K562 (cell line): ENCODE data around the gene ATXN10. TPM values are rescaled to one million over a fixed set of nuclear protein-coding genes. Genes with fewer than 3 reads are reported as not detected.

Experiments used
- ATAC-seq: fragments of 200-7000 bp; cut with Tn5 transposase; 3 replicates; pipeline ENCODE4 v1.9.1; 2020; ENCODE audit warnings: moderate library complexity
- BruUV-seq: library from RNA; stranded (reverse); fragments of 400-500 nt; replicated peaks from 2 replicates; lab custom pipeline; 2021; lab: Mats Ljungman, UMichigan
- CTCF ChIA-PET: fragments of 300-600 bp; formaldehyde crosslinking; extraction: SDS; loops from one replicate; lab custom pipeline; 2021; ENCODE audit warnings: low intra/inter-chr PET ratio; lab: Yijun Ruan, JAX
- POLR2A ChIA-PET: fragments of 300-600, 350-650 bp; sonication (Branson Sonifier 250); formaldehyde crosslinking; extraction: SDS; loops from one replicate; lab custom pipeline; 2021; ENCODE audit warnings: antibody characterized with exemption, inconsistent platforms; lab: Yijun Ruan, JAX
- DNase-seq, 4 experiments: peaks; one replicate each; pipeline versions ENCODE4 v3.0.0 to v3.0.0-alpha.2; 2011 to 2018; ENCODE audit warnings: low spot score in 3 of 4, mixed read lengths in 3 of 4; ENCODE audit errors: extremely low read depth in 1 of 4
- FAIRE-seq: peaks from 2 replicates; lab custom pipeline; 2011; peaks lifted over from hg19 to GRCh38; lab: Jason Lieb, UNC
- H2AFZ ChIP-seq: 2 replicates; pipeline ENCODE4 v1.6.0; 2011; ENCODE audit warnings: low read depth, low read length, control low read depth, inconsistent platforms
- H3K27ac ChIP-seq: fragments of 200-600 bp; 3 replicates; pipeline ENCODE4 v1.8.0; 2011; ENCODE audit warnings: low read depth, mild to moderate bottlenecking, control low read depth, inconsistent platforms, low read length, moderate library complexity, mixed read lengths; ENCODE audit errors: extremely low read depth
- H3K27me3 ChIP-seq, 2 experiments: fragments of 300-600 bp in 1 of 2; 2 replicates in 1 of 2; 3 replicates in 1 of 2; pipeline versions ENCODE4 v1.6.0 to v1.8.0; 2011; ENCODE audit warnings: inconsistent platforms in 2 of 2, low read length in 2 of 2, mild to moderate bottlenecking in 1 of 2, mixed read lengths in 1 of 2, moderate library complexity in 1 of 2; ENCODE audit not compliant: control insufficient read depth in 2 of 2, insufficient read depth in 2 of 2
- H3K36me3 ChIP-seq: fragments of 300-600 bp; 3 replicates; pipeline ENCODE4 v1.8.0; 2011; ENCODE audit warnings: mild to moderate bottlenecking, low read length, inconsistent platforms; ENCODE audit not compliant: control insufficient read depth, insufficient read depth
- H3K4me1 ChIP-seq, 2 experiments: fragments of 200-600 bp in 1 of 2; replicated peaks in 1 of 2; 2 replicates in 1 of 2; 3 replicates in 1 of 2; pipeline versions ENCODE4 v1.5.1 to v1.8.0; 2011; ENCODE audit warnings: inconsistent platforms in 2 of 2, low read length in 2 of 2, mild to moderate bottlenecking in 1 of 2, mixed read lengths in 1 of 2, moderate library complexity in 1 of 2; ENCODE audit not compliant: control insufficient read depth in 2 of 2, insufficient read depth in 2 of 2
- H3K4me2 ChIP-seq: 2 replicates; pipeline ENCODE4 v1.6.1; 2011; ENCODE audit warnings: low read length, control low read depth, inconsistent platforms, mixed read lengths; ENCODE audit not compliant: insufficient read depth
- H3K4me3 ChIP-seq: fragments of 200-600 bp; sonication (generic), shearing (Covaris generic); 2 replicates; pipeline ENCODE4 v1.5.1; 2016; ENCODE audit warnings: control low read depth, inconsistent platforms
- H3K79me2 ChIP-seq: fragments of 200-600 bp; 3 replicates; pipeline ENCODE4 v1.8.0; 2011; ENCODE audit warnings: low read length, inconsistent platforms; ENCODE audit not compliant: control insufficient read depth, insufficient read depth
- H3K9ac ChIP-seq, 2 experiments: 2 replicates each; pipeline versions ENCODE4 v1.6.0 to v1.6.1; 2011; ENCODE audit warnings: low read depth in 2 of 2, low read length in 2 of 2, control low read depth in 1 of 2, inconsistent platforms in 1 of 2, mild to moderate bottlenecking in 1 of 2, mixed read lengths in 1 of 2; ENCODE audit not compliant: insufficient read depth in 1 of 2
- H3K9me1 ChIP-seq: one replicate; pipeline ENCODE4 v1.6.0; 2011; ENCODE audit warnings: inconsistent platforms, mild to moderate bottlenecking, low read length, moderate library complexity; ENCODE audit not compliant: control insufficient read depth, insufficient read depth
- H3K9me3 ChIP-seq: replicated peaks from 2 replicates; pipeline ENCODE4 v1.5.1; 2011; ENCODE audit warnings: low read depth, low read length, inconsistent platforms; ENCODE audit not compliant: control insufficient read depth, insufficient read depth
- H4K20me1 ChIP-seq: replicated peaks from 2 replicates; pipeline ENCODE4 v1.6.1; 2011; ENCODE audit warnings: low read length, inconsistent platforms, mixed read lengths; ENCODE audit not compliant: control insufficient read depth, insufficient read depth
- BDP1 ChIP-seq: IDR thresholded peaks from 3 replicates; pipeline ENCODE4 v1.6.1; 2011; ENCODE audit not compliant: insufficient read length, insufficient read depth
- FOXK1 ChIP-seq: sonication (generic); formaldehyde crosslinking; IDR thresholded peaks from 2 replicates; pipeline ENCODE4 v1.8.0; 2022; ENCODE audit warnings: missing genetic modification reagents, mild to moderate bottlenecking, borderline replicate concordance
- HMGXB4 ChIP-seq: sonication (generic); formaldehyde crosslinking; IDR thresholded peaks from 2 replicates; pipeline ENCODE4 v1.8.1; 2023; ENCODE audit warnings: mild to moderate bottlenecking, missing genetic modification reagents
- KHSRP ChIP-seq: fragments of 450-650 bp; IDR thresholded peaks from 2 replicates; pipeline ENCODE4 v1.6.1; 2017
- NELFE ChIP-seq: IDR thresholded peaks from 2 replicates; pipeline ENCODE4 v1.6.1; 2011; ENCODE audit warnings: mild to moderate bottlenecking; ENCODE audit not compliant: insufficient read depth, insufficient read length
- NFIC ChIP-seq: fragments of 450-650 bp; IDR thresholded peaks from 2 replicates; pipeline ENCODE4 v1.6.1; 2017; ENCODE audit warnings: mild to moderate bottlenecking, inconsistent platforms
- RAD51 ChIP-seq: fragments of 450-650 bp; IDR thresholded peaks from 2 replicates; pipeline ENCODE4 v1.7.1; 2016; ENCODE audit warnings: low read depth, mild to moderate bottlenecking, borderline replicate concordance
- RNF219 ChIP-seq: fragments of 250-450 bp; sonication (Bioruptor Pico); IDR thresholded peaks from 2 replicates; pipeline ENCODE4 v1.5.0; 2022; ENCODE audit warnings: mild to moderate bottlenecking
- SAP30 ChIP-seq: fragments of 200-600 bp; sonication (generic); IDR thresholded peaks from 2 replicates; pipeline ENCODE4 v1.6.1; 2012; ENCODE audit warnings: borderline replicate concordance, low read depth, mild to moderate bottlenecking, moderate library complexity, low read length, control low read depth, inconsistent platforms; ENCODE audit not compliant: insufficient read depth, poor library complexity, severe bottlenecking
- TEAD1 ChIP-seq, 2 experiments: fragments of 450-650 bp in 1 of 2; sonication (generic) in 1 of 2; formaldehyde crosslinking; IDR thresholded peaks; 2 replicates each; pipeline versions ENCODE4 v1.4.0 to v1.8.0; 2020 to 2022; ENCODE audit warnings: mild to moderate bottlenecking in 2 of 2, missing genetic modification reagents in 1 of 2
- THAP7 ChIP-seq: fragments of 250-450 bp; sonication (Bioruptor Pico); IDR thresholded peaks from 2 replicates; pipeline ENCODE4 v1.5.0; 2021
- TOE1 ChIP-seq, 2 experiments: fragments of 450-650 bp in 1 of 2; sonication (generic) in 1 of 2; formaldehyde crosslinking in 1 of 2; IDR thresholded peaks; 2 replicates each; pipeline versions ENCODE4 v1.7.1 to v1.8.0; 2016 to 2022; ENCODE audit warnings: borderline replicate concordance in 2 of 2, mild to moderate bottlenecking in 2 of 2, antibody characterized with exemption in 1 of 2, inconsistent platforms in 1 of 2, low read depth in 1 of 2, missing genetic modification reagents in 1 of 2, moderate library complexity in 1 of 2
- ZNF324 ChIP-seq: fragments of 250-450 bp; sonication (Bioruptor Pico); IDR thresholded peaks from 2 replicates; pipeline ENCODE4 v1.4.0; 2020; ENCODE audit warnings: mild to moderate bottlenecking
- ZNF551 ChIP-seq: fragments of 250-450 bp; sonication (Bioruptor Pico); IDR thresholded peaks from 2 replicates; pipeline ENCODE4 v1.5.0; 2021; ENCODE audit warnings: mild to moderate bottlenecking, moderate library complexity
- ZNF77 ChIP-seq: fragments of 250-450 bp; sonication (Bioruptor Pico); IDR thresholded peaks from 2 replicates; pipeline ENCODE4 v1.5.0; 2020
- WGBS: fragments of 100-300 bp; shearing (Covaris generic); methylation state at CpG from one replicate; pipeline ENCODE4 v1.1.6; 2016; ENCODE audit warnings: low coverage, mixed read lengths; ENCODE audit not compliant: insufficient coverage; ENCODE audit errors: missing lambda C conversion rate; 5-methylcytosine and 5-hydroxymethylcytosine counted together
- in situ Hi-C: fragments of 300-500 bp; cut with MboI; formaldehyde crosslinking; loops from 4 replicates; pipeline ENCODE4 v1.15.0; 2018; ENCODE audit warnings: inconsistent platforms, mixed read lengths
- intact Hi-C: fragments of 100-400 bp; cut with micrococcal nuclease; formaldehyde crosslinking; loops from 2 replicates; pipeline ENCODE4 v1.14.2; 2022
- polyA plus RNA-seq, 8 experiments: library from polyadenylated mRNA; depleted of rRNA in 4 of 8; stranded (reverse) in 5 of 8; unstranded in 3 of 8; fragments of >200 nt; fragmentation: Nextera tagmentation in 2 of 8; fragmentation: Illumina TruSeq in 1 of 8; extraction: Ambion mirVana in 2 of 8; extraction: Trizol in 1 of 8; gene quantifications; 2 replicates each; pipeline versions ENCODE4 v1.2.1 to v1.2.3, GENCODE V29; 2011 to 2014; ENCODE audit warnings: inconsistent platforms in 1 of 8, missing spikeins in 1 of 8
- total RNA-seq, 7 experiments: library from RNA; depleted of rRNA in 6 of 7; stranded (reverse); fragments of >200 nt in 6 of 7; fragmentation: Illumina TruSeq in 2 of 7; extraction: Trizol in 2 of 7; gene quantifications; 2 replicates each; pipeline versions ENCODE4 v1.2.1 to v1.2.3, GENCODE V29; 2011 to 2021; ENCODE audit warnings: low replicate concordance in 1 of 7
- TF ChIP-seq, protein P1 (sequence below): sonication (generic); formaldehyde crosslinking; IDR thresholded peaks from 2 replicates; pipeline ENCODE4 v1.5.0; 2020; ENCODE audit warnings: missing genetic modification reagents

Gene ATXN10
- total and polyA plus RNA-seq, 9 of the 15 experiments (the other 6 are each of a cell fraction or from before 2014, with no cell fraction given): 11.5 to 190 (median 33.6) TPM

DNA sequence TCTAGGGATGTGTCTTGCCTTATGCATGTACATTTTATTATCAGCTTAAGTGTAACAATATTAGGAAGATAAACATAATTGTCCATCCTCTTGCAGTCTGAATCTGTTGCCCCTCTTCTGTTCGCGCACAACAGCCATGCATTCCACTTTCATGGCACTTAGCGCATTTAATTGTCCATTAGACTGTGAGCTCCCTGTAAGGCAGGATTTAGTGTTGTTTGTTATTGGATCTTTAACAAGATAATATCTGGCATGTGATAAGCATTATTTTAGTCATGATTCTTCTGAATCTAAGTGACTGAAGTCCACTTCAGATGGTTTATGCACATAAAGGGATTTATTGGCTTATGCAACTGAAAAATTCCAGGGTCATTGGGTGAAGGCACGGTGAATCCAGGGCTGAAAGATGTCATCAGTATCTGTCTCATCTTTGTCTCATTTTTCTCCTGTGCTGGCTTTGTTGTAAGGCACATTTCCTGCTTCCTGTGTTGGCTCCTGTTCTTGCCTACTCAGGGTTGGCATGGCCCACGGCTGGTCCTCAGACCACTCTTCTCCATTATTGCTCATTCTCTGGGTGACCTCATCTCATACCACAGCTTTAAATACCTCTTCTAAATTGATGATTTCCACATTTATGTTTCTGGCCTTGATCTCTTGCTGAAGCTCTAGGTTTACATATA, 37.6 kb downstream of the ATXN10 start (continued):
- no peak for TF ChIP-seq HMGXB4 (CRISPR knock-in tag)
- no peak for TF ChIP-seq FOXK1 (CRISPR knock-in tag)
- no peak for TF ChIP-seq ZNF324 (CRISPR knock-in tag)
- no peak for TF ChIP-seq TEAD1 (CRISPR knock-in tag; IDR thresholded peaks at IDR 0.05)
- TF ChIP-seq RAD51: no peak
- TF ChIP-seq TOE1 (IDR thresholded peaks at IDR 0.05; ENCODE audit: borderline replicate concordance): no peak
- no peak for TF ChIP-seq TOE1 (CRISPR knock-in tag; IDR thresholded peaks at IDR 0.05; ENCODE audit: borderline replicate concordance, low read depth)
- no peak for TF ChIP-seq ZNF77
- no peak for TF ChIP-seq ZNF551 (CRISPR knock-in tag)

- Histone ChIP-seq H3K9ac (no peak overlapping the region), H3K79me2 (no peaks in the 10 kb centered on the region), H3K4me1 (no peaks in the 10 kb centered on the region), H2AFZ (no peak overlapping the region), H3K9me3 (no peaks in the 10 kb centered on the region), H3K9me1 (no peaks in the 10 kb centered on the region), H4K20me1 (no peaks in the 10 kb centered on the region), H3K36me3 (peaks cover 22% of the 10 kb centered on the region), H3K4me3 (no peak overlapping the region), H3K27ac (no peak overlapping the region), H3K27me3 (no peaks in the 10 kb centered on the region), H3K4me2 (no peak overlapping the region)
- ChIA-PET CTCF (no interaction called here), POLR2A (no interaction called here)
- ATAC-seq: no peak
- WGBS: 56% methylated on average over 2 of the region's 2 CpGs
- DNase-seq: no peak
- FAIRE-seq: no peak
- no TSS peak for BruUV-seq
- intact Hi-C loops (no loop called here), in situ Hi-C loops (no loop called here)
- TF ChIP-seq KHSRP (no peak), RNF219 (CRISPR knock-in tag) (no peak), NFIC (no peak), SAP30 (no peak), THAP7 (CRISPR knock-in tag) (no peak), NELFE (no peak), BDP1 (no peak)
- TF ChIP-seq, protein P1, sequence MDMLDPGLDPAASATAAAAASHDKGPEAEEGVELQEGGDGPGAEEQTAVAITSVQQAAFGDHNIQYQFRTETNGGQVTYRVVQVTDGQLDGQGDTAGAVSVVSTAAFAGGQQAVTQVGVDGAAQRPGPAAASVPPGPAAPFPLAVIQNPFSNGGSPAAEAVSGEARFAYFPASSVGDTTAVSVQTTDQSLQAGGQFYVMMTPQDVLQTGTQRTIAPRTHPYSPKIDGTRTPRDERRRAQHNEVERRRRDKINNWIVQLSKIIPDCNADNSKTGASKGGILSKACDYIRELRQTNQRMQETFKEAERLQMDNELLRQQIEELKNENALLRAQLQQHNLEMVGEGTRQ (CRISPR knock-in tag): no peak
These were observed 38.2 kb downstream of the ATXN10 start for GRCh38 chr22:45709866-45710265.
